HEK293T (cell line): ENCODE measurements around the gene MSANTD7.

Experiments used
- CTCF ChIA-PET: fragments of 350-600 bp; formaldehyde crosslinking; extraction: SDS; loops from one replicate; lab custom pipeline; 2021; ENCODE audit warnings: antibody characterized with exemption, inconsistent platforms; lab: Yijun Ruan, JAX
- POLR2A ChIA-PET: fragments of 350-600 bp; formaldehyde crosslinking; extraction: SDS; loops from one replicate; lab custom pipeline; 2020; ENCODE audit warnings: antibody characterized with exemption, inconsistent platforms; lab: Yijun Ruan, JAX
- DNase-seq: peaks from one replicate; pipeline ENCODE4 v3.0.0; 2012; ENCODE audit warnings: mixed read lengths; ENCODE audit errors: extremely low spot score
- ARNT ChIP-seq: fragments of 450-650 bp; IDR thresholded peaks from 2 replicates; pipeline ENCODE4 v1.6.1; 2017; ENCODE audit warnings: mild to moderate bottlenecking
- BHLHE40 ChIP-seq: fragments of 450-650 bp; IDR thresholded peaks from 2 replicates; pipeline ENCODE4 v1.6.1; 2016; ENCODE audit warnings: mild to moderate bottlenecking, moderate library complexity, borderline replicate concordance
- CTBP1 ChIP-seq: fragments of 450-650 bp; IDR thresholded peaks from 2 replicates; pipeline ENCODE4 v1.6.1; 2016; ENCODE audit warnings: borderline replicate concordance
- ELF4 ChIP-seq: fragments of 450-650 bp; IDR thresholded peaks from 2 replicates; pipeline ENCODE4 v1.6.1; 2017; ENCODE audit warnings: antibody characterized with exemption
- FOXA1 ChIP-seq: fragments of 450-650 bp; IDR thresholded peaks from 2 replicates; pipeline ENCODE4 v1.6.1; 2016; ENCODE audit warnings: mild to moderate bottlenecking
- FOXK2 ChIP-seq: fragments of 450-650 bp; IDR thresholded peaks from 2 replicates; pipeline ENCODE4 v1.6.1; 2016; ENCODE audit warnings: mild to moderate bottlenecking
- FOXM1 ChIP-seq: fragments of 450-650 bp; IDR thresholded peaks from 2 replicates; pipeline ENCODE4 v1.6.1; 2017; ENCODE audit warnings: mild to moderate bottlenecking, borderline replicate concordance
- HDGF ChIP-seq: fragments of 450-650 bp; IDR thresholded peaks from 2 replicates; pipeline ENCODE4 v1.6.1; 2017; ENCODE audit warnings: antibody characterized with exemption, borderline replicate concordance
- L3MBTL2 ChIP-seq: fragments of 450-650 bp; conservative IDR thresholded peaks from 2 replicates; pipeline ENCODE4 v1.6.1; 2016; ENCODE audit warnings: mild to moderate bottlenecking
- LEF1 ChIP-seq: fragments of 450-650 bp; IDR thresholded peaks from 2 replicates; pipeline ENCODE4 v1.6.1; 2017; ENCODE audit warnings: mild to moderate bottlenecking, borderline replicate concordance
- NFRKB ChIP-seq: fragments of 450-650 bp; IDR thresholded peaks from 2 replicates; pipeline ENCODE4 v1.6.1; 2016; ENCODE audit warnings: mild to moderate bottlenecking, moderate library complexity
- PKNOX1 ChIP-seq: fragments of 450-650 bp; IDR thresholded peaks from 2 replicates; pipeline ENCODE4 v1.6.1; 2016
- SP1 ChIP-seq: fragments of 450-650 bp; IDR thresholded peaks from 2 replicates; pipeline ENCODE4 v1.6.1; 2017
- SUZ12 ChIP-seq: fragments of 450-650 bp; IDR thresholded peaks from 2 replicates; pipeline ENCODE4 v1.6.1; 2016; ENCODE audit warnings: mild to moderate bottlenecking
- TARDBP ChIP-seq: fragments of 450-650 bp; IDR thresholded peaks from 2 replicates; pipeline ENCODE4 v1.6.1; 2016
- ZNF384 ChIP-seq: fragments of 450-650 bp; IDR thresholded peaks from 2 replicates; pipeline ENCODE4 v1.6.1; 2016

The MSANTD7 gene

GRCh38 chr10:14873090-14873760 lies 35.1 kb downstream of the MSANTD7 start:
- DNase-seq, result no peak
- CTCF ChIA-PET, result no interaction called here
- TF ChIP-seq FOXM1 (no peak), CTBP1 (no peak), TARDBP (no peak), PKNOX1 (no peak), FOXA1 (no peak), NFRKB (no peak), SUZ12 (no peak), LEF1 (no peak), SP1 (no peak), ELF4 (no peak)
- POLR2A ChIA-PET, result no interaction called here

GRCh38 chr10:14875941-14876340 lies 37.8 kb downstream of the MSANTD7 start:
- TF ChIP-seq FOXK2 (no peak), FOXA1 (no peak), LEF1 (no peak), ARNT (no peak), NFRKB (no peak), FOXM1 (no peak), L3MBTL2 (no peak), SP1 (no peak), TARDBP (no peak), HDGF (no peak), ELF4 (no peak), PKNOX1 (no peak), SUZ12 (no peak), CTBP1 (no peak), ZNF384 (no peak), BHLHE40 (no peak)
- no peak for DNase-seq
- POLR2A ChIA-PET, result interaction anchor here (1.1 kb wide), 1 partner anchor 38 kb away, joined by 4 read pairs; the partner anchor contains the start of genes CDNF, HSPA14 and MSANTD7
- CTCF ChIA-PET, result no interaction called here

GRCh38 chr10:14876764-14877163 lies 38.7 kb downstream of the MSANTD7 start:
- ChIA-PET POLR2A (interaction anchor here (2.0 to 3.3 kb wide), 3 partner anchors 14 to 83 kb away, joined by 5 to 41 read pairs (median 35); partner anchors contain the start of genes CDNF, HSPA14, MEIG1 and MSANTD7), CTCF (interaction anchor here (1.0 kb wide), 1 partner anchor 74 kb away, joined by 4 read pairs; no protein-coding TSS in a partner anchor)
- no peak for DNase-seq
- TF ChIP-seq FOXA1 (no peak), ARNT (no peak), ELF4 (no peak), SP1 (no peak), BHLHE40 (no peak), HDGF (no peak), L3MBTL2 (no peak), LEF1 (no peak), CTBP1 (no peak), ZNF384 (no peak), FOXK2 (no peak), SUZ12 (no peak), PKNOX1 (no peak), FOXM1 (no peak), TARDBP (no peak)

GRCh38 chr10:14878266-14879123 lies 40.4 kb downstream of the MSANTD7 start, which contains the start of gene SUV39H2:
Gene SUV39H2, plus strand, starts transcription at chr10:14878866. Its CDS starts 23 bp downstream, at chr10:14878889.
- POLR2A ChIA-PET, result interaction anchor here (0.6 to 3.3 kb wide), 28 partner anchors 10 to 1717 kb away, joined by 3 to 41 read pairs (median 4); partner anchors contain the start of genes CDNF, DCLRE1C, HSPA14 and MEIG1
- DNase-seq, result peak; percentile 97
- peak; percentile 53; the same call in 1 of the 2 replicates for TF ChIP-seq FOXM1
- TF ChIP-seq L3MBTL2, result peak; percentile 93
- no peak for TF ChIP-seq LEF1
- no peak for TF ChIP-seq FOXK2
- TF ChIP-seq TARDBP, result no peak
- CTCF ChIA-PET, result interaction anchor here (0.6 kb wide), 1 partner anchor 16 kb away, joined by 3 read pairs; no protein-coding TSS in a partner anchor

- ChIA-PET CTCF (no interaction called here), POLR2A (interaction anchor here (0.7 to 3.3 kb wide), 22 partner anchors 10 to 1717 kb away, joined by 3 to 41 read pairs (median 4); partner anchors contain the start of genes CDNF, DCLRE1C, HSPA14 and MEIG1)
- TF ChIP-seq ELF4, result no peak
- TF ChIP-seq ARNT, result no peak
- TF ChIP-seq TARDBP, result no peak
- no peak for TF ChIP-seq NFRKB
- no peak for TF ChIP-seq FOXM1
- TF ChIP-seq L3MBTL2, result peak; percentile 77
- no peak for TF ChIP-seq HDGF
- no peak for TF ChIP-seq BHLHE40
- DNase-seq, result no peak
Observed at GRCh38 chr10:14879124-14879927, 41.2 kb downstream of the MSANTD7 start.
